HCT116 (cell line): ENCODE data around the gene CCDC102B. TPM values are rescaled to one million over a fixed set of nuclear protein-coding genes. Genes with fewer than 3 reads are reported as not detected.

ENCODE experiments used
- ATAC-seq: fragments of 200-7000 bp; cut with Tn5 transposase; 2 replicates; pipeline ENCODE4 v1.9.1; 2020; ENCODE audit warnings: mild to moderate bottlenecking, moderate library complexity
- BruUV-seq: library from RNA; stranded (reverse); fragments of 400-500 nt; replicated peaks from 2 replicates; lab custom pipeline; 2021; lab: Mats Ljungman, UMichigan
- CTCF ChIA-PET: fragments of 300-600 bp; sonication (Branson Sonifier 250); formaldehyde crosslinking; loops from one replicate; lab custom pipeline; 2021; ENCODE audit warnings: antibody characterized with exemption; lab: Charles Lee
- POLR2A ChIA-PET: fragments of 300-600, 350-600 bp; sonication (Branson Sonifier 250); formaldehyde crosslinking; loops from one replicate; lab custom pipeline; 2021; ENCODE audit warnings: antibody characterized with exemption; lab: Charles Lee
- RAD21 ChIA-PET, 2 experiments: fragments of 300-600 bp; sonication (Branson Sonifier 250); formaldehyde crosslinking; loops; one replicate each; lab custom pipeline; 2023; ENCODE audit warnings: low total read pairs in 2 of 2; ENCODE audit not compliant: uncharacterized antibody in 2 of 2, unreplicated experiment in 2 of 2, low non-redundant PET in 1 of 2; lab: Charles Lee
- DNase-seq: peaks from one replicate; pipeline ENCODE4 v3.0.0-alpha.2; 2010; ENCODE audit warnings: low read depth, low spot score
- H2AFZ ChIP-seq: fragments of 200-600 bp; shearing (Covaris generic), sonication (generic); 2 replicates; pipeline ENCODE4 v1.6.1; 2017; ENCODE audit warnings: low read depth, mixed run types, mixed read lengths, antibody characterized with exemption, low read length; ENCODE audit not compliant: poor library complexity, severe bottlenecking
- H3K27ac ChIP-seq: 2 replicates; pipeline ENCODE4 v1.5.1; 2012; ENCODE audit warnings: low read depth, low read length
- H3K27me3 ChIP-seq: fragments of 200-600 bp; sonication (generic); 2 replicates; pipeline ENCODE4 v1.6.1; 2016; ENCODE audit warnings: mixed run types, low read length, mixed read lengths; ENCODE audit not compliant: insufficient read depth
- H3K36me3 ChIP-seq, 2 experiments: fragments of 200-500 bp in 1 of 2; fragments of 200-600 bp in 1 of 2; sonication (Bioruptor generic) in 1 of 2; sonication (generic) in 1 of 2; 2 replicates each; pipeline versions ENCODE4 v1.5.1 to v1.6.1; 2014 to 2016; ENCODE audit warnings: low read length in 2 of 2, inconsistent platforms in 1 of 2, mixed read lengths in 1 of 2, mixed run types in 1 of 2; ENCODE audit not compliant: insufficient read depth in 2 of 2, control insufficient read depth in 1 of 2
- H3K4me1 ChIP-seq, 2 experiments: fragments of 200-600 bp in 1 of 2; sonication (generic) in 1 of 2; 2 replicates each; pipeline versions ENCODE4 v1.5.1 to v1.6.1; 2012 to 2017; ENCODE audit warnings: low read length in 2 of 2, inconsistent platforms in 1 of 2, mild to moderate bottlenecking in 1 of 2, mixed read lengths in 1 of 2, mixed run types in 1 of 2, moderate library complexity in 1 of 2; ENCODE audit not compliant: insufficient read depth in 2 of 2, control insufficient read depth in 1 of 2
- H3K4me2 ChIP-seq: fragments of 200-600 bp; sonication (generic); 2 replicates; pipeline ENCODE4 v1.6.1; 2017; ENCODE audit warnings: mixed run types, low read length, mixed read lengths
- H3K4me3 ChIP-seq, 2 experiments: fragments of 200-600 bp in 1 of 2; sonication (generic) in 1 of 2; replicated peaks in 1 of 2; 2 replicates each; pipeline ENCODE4 v1.5.1; 2011 to 2016; ENCODE audit warnings: low read length in 2 of 2, control low read depth in 1 of 2, low read depth in 1 of 2, mild to moderate bottlenecking in 1 of 2, mixed read lengths in 1 of 2, mixed run types in 1 of 2
- H3K79me2 ChIP-seq: fragments of 200-600 bp; sonication (generic); 2 replicates; pipeline ENCODE4 v1.6.1; 2017; ENCODE audit warnings: mild to moderate bottlenecking, mixed run types, low read length, moderate library complexity, mixed read lengths; ENCODE audit not compliant: insufficient read depth
- H3K9ac ChIP-seq: fragments of 200-600 bp; sonication (generic); 2 replicates; pipeline ENCODE4 v1.6.1; 2016; ENCODE audit warnings: low read length, mixed read lengths
- H3K9me2 ChIP-seq: fragments of 200-600 bp; sonication (generic), shearing (Covaris generic); 2 replicates; pipeline ENCODE4 v1.6.1; 2017; ENCODE audit warnings: mixed run types, mild to moderate bottlenecking, moderate library complexity; ENCODE audit not compliant: insufficient read depth
- H3K9me3 ChIP-seq, 2 experiments: fragments of 200-500 bp in 1 of 2; fragments of 200-600 bp in 1 of 2; sonication (Bioruptor generic) in 1 of 2; sonication (generic) in 1 of 2; 2 replicates each; pipeline ENCODE4 v1.6.1; 2014 to 2017; ENCODE audit warnings: low read length in 2 of 2, mixed read lengths in 2 of 2, inconsistent platforms in 1 of 2, low read depth in 1 of 2, mild to moderate bottlenecking in 1 of 2, mixed run types in 1 of 2, moderate library complexity in 1 of 2; ENCODE audit not compliant: control insufficient read depth in 1 of 2, insufficient read depth in 1 of 2
- H4K20me1 ChIP-seq: fragments of 200-600 bp; sonication (generic), shearing (Covaris generic); 2 replicates; pipeline ENCODE4 v1.6.1; 2017; ENCODE audit warnings: mixed run types, mild to moderate bottlenecking, moderate library complexity; ENCODE audit not compliant: insufficient read depth
- ATF3 ChIP-seq: IDR thresholded peaks from 2 replicates; pipeline ENCODE4 v1.6.1; 2012
- CEBPB ChIP-seq: IDR thresholded peaks from 2 replicates; pipeline ENCODE4 v1.6.1; 2012; ENCODE audit warnings: low read depth
- CTCF ChIP-seq, 3 experiments: fragments of 200-600 bp in 1 of 3; sonication (generic) in 1 of 3; IDR thresholded peaks in 2 of 3; conservative IDR thresholded peaks in 1 of 3; 2 replicates each; pipeline ENCODE4 v1.5.1; 2012 to 2017; ENCODE audit warnings: low read depth in 2 of 3, low read length in 2 of 3, antibody characterized with exemption in 1 of 3, borderline replicate concordance in 1 of 3, control low read depth in 1 of 3, mild to moderate bottlenecking in 1 of 3, mixed read lengths in 1 of 3, mixed run types in 1 of 3, moderate library complexity in 1 of 3; ENCODE audit not compliant: insufficient read depth in 1 of 3
- SRF ChIP-seq: IDR thresholded peaks from 2 replicates; pipeline ENCODE4 v1.6.1; 2012; ENCODE audit warnings: low read depth
- ZBTB33 ChIP-seq: IDR thresholded peaks from 2 replicates; pipeline ENCODE4 v1.6.1; 2011; ENCODE audit warnings: mild to moderate bottlenecking, low read length, moderate library complexity; ENCODE audit not compliant: insufficient replicate concordance; ENCODE audit errors: extremely low read depth
- ZFX ChIP-seq: fragments of 450-650 bp; IDR thresholded peaks from 2 replicates; pipeline ENCODE4 v1.6.1; 2017
- intact Hi-C: fragments of 100-400 bp; cut with micrococcal nuclease; formaldehyde crosslinking; loops from 2 replicates; pipeline ENCODE4 v1.10.0; 2022
- total RNA-seq: library from RNA; stranded (reverse); gene quantifications from one replicate; pipeline ENCODE4 v1.2.1, GENCODE V29; 2021; ENCODE audit not compliant: unreplicated experiment

The CCDC102B gene
- total RNA-seq, 1 experiment from 2014 or later = 1.9 TPM

- Histone ChIP-seq H3K9me2 (no peaks in the 10 kb centered on the region), H3K9me3 (no peaks in the 10 kb centered on the region), H3K4me1 (no peaks in the 10 kb centered on the region), H2AFZ (no peak overlapping the region), H3K9ac (no peak overlapping the region), H3K27me3 (no peaks in the 10 kb centered on the region), H3K4me3 (no peak overlapping the region), H3K4me2 (no peak overlapping the region), H4K20me1 (no peaks in the 10 kb centered on the region), H3K36me3 (no peaks in the 10 kb centered on the region), H3K79me2 (no peaks in the 10 kb centered on the region), H3K27ac (no peak overlapping the region)
- ChIA-PET POLR2A (no interaction called here), CTCF (no interaction called here), RAD21 (no interaction called here)
- TF ChIP-seq CTCF (IDR thresholded peaks at IDR 0.05 in 2 of 3, conservative IDR thresholded peaks at IDR 0.05 in 1 of 3; ENCODE audit: borderline replicate concordance in 1 of 3, insufficient read depth in 1 of 3, low read depth in 2 of 3, low read length in 2 of 3) (no peak), ATF3 (no peak), ZFX (no peak), SRF (no peak), ZBTB33 (no peak), CEBPB (no peak)
- no TSS peak for BruUV-seq
- intact Hi-C loops = no loop called here
- no peak for DNase-seq
- no peak for ATAC-seq
Observed at GRCh38 chr18:68992719-68993482, 195.0 kb downstream of the CCDC102B start.
